OCI-LY7 (cell line): ENCODE results near the gene LHPP. TPM values are rescaled to one million over a fixed set of nuclear protein-coding genes. Genes with fewer than 3 reads are reported as not detected.

Source experiments
- BruUV-seq: library from RNA; stranded (reverse); fragments of 400-500 nt; replicated peaks from 2 replicates; lab custom pipeline; 2021; lab: Mats Ljungman, UMichigan
- CTCF ChIA-PET: fragments of 300-600 bp; sonication (Branson Sonifier 250); formaldehyde crosslinking; loops from one replicate; lab custom pipeline; 2022; ENCODE audit warnings: antibody characterized with exemption; ENCODE audit not compliant: unreplicated experiment; lab: Charles Lee
- POLR2A ChIA-PET: fragments of 300-600 bp; sonication (Branson Sonifier 250); formaldehyde crosslinking; loops from one replicate; lab custom pipeline; 2022; ENCODE audit warnings: antibody characterized with exemption; lab: Charles Lee
- DNase-seq: peaks from one replicate; pipeline ENCODE4 v3.0.0-alpha.2; 2015; ENCODE audit warnings: low spot score
- H2AFZ ChIP-seq: fragments of 200-600 bp; sonication (generic), shearing (Covaris generic); 2 replicates; pipeline ENCODE4 v1.6.1; 2014; ENCODE audit warnings: mild to moderate bottlenecking, antibody characterized with exemption, low read length, moderate library complexity
- H3K27ac ChIP-seq: fragments of 200-600 bp; sonication (generic); 2 replicates; pipeline ENCODE4 v1.5.1; 2014; ENCODE audit warnings: mixed run types, low read depth, mild to moderate bottlenecking, moderate library complexity, low read length, inconsistent platforms; ENCODE audit not compliant: poor library complexity, severe bottlenecking
- H3K36me3 ChIP-seq: fragments of 200-600 bp; sonication (generic); 2 replicates; pipeline ENCODE4 v1.6.1; 2014; ENCODE audit warnings: mild to moderate bottlenecking, antibody characterized with exemption, low read length, moderate library complexity, mixed read lengths; ENCODE audit not compliant: insufficient read depth
- H3K4me1 ChIP-seq: fragments of 200-600 bp; sonication (generic); 2 replicates; pipeline ENCODE4 v1.5.1; 2014; ENCODE audit warnings: mild to moderate bottlenecking, low read length; ENCODE audit not compliant: insufficient read depth, poor library complexity, severe bottlenecking
- H3K4me2 ChIP-seq: fragments of 200-600 bp; sonication (generic); 2 replicates; pipeline ENCODE4 v1.6.1; 2014; ENCODE audit warnings: mild to moderate bottlenecking, low read length
- H3K4me3 ChIP-seq: fragments of 200-600 bp; sonication (generic); 2 replicates; pipeline ENCODE4 v1.5.1; 2014; ENCODE audit warnings: mild to moderate bottlenecking, low read depth, low read length; ENCODE audit not compliant: poor library complexity, severe bottlenecking
- H3K79me2 ChIP-seq: fragments of 200-600 bp; sonication (generic); 2 replicates; pipeline ENCODE4 v1.6.1; 2016; ENCODE audit warnings: low read depth, mild to moderate bottlenecking, low read length, moderate library complexity, mixed read lengths; ENCODE audit not compliant: insufficient read depth
- H3K9me2 ChIP-seq: fragments of 200-600 bp; sonication (generic); 2 replicates; pipeline ENCODE4 v1.6.1; 2016; ENCODE audit warnings: mild to moderate bottlenecking, low read length, mixed read lengths; ENCODE audit not compliant: insufficient read depth
- H3K9me3 ChIP-seq: fragments of 200-600 bp; sonication (generic); 2 replicates; pipeline ENCODE4 v1.6.1; 2014; ENCODE audit warnings: mild to moderate bottlenecking, mixed run types, low read length, mixed read lengths
- H4K20me1 ChIP-seq: fragments of 200-600 bp; sonication (generic); 2 replicates; pipeline ENCODE4 v1.6.1; 2014; ENCODE audit warnings: mild to moderate bottlenecking, antibody characterized with exemption, low read length, moderate library complexity, mixed read lengths; ENCODE audit not compliant: insufficient read depth
- EZH2phosphoT487 ChIP-seq: fragments of 200-600 bp; sonication (generic); IDR thresholded peaks from 2 replicates; pipeline ENCODE4 v1.6.1; 2018; ENCODE audit warnings: low read depth, borderline replicate concordance, mild to moderate bottlenecking, mixed run types, antibody characterized with exemption, low read length, moderate library complexity, mixed read lengths
- intact Hi-C: fragments of 100-400 bp; cut with micrococcal nuclease; formaldehyde crosslinking; loops from one replicate; pipeline ENCODE4 v1.10.0; 2022; ENCODE audit not compliant: unreplicated experiment
- total RNA-seq, 2 experiments: library from RNA; depleted of rRNA in 1 of 2; stranded (reverse); fragments of >200 nt in 1 of 2; shearing (Covaris generic) in 1 of 2; gene quantifications; 2 replicates each; pipeline ENCODE4 v1.2.3, GENCODE V29; 2014 to 2022
- TF ChIP-seq, protein P1 (sequence below): fragments of 200-600 bp; sonication (generic); conservative IDR thresholded peaks from 2 replicates; pipeline ENCODE4 v1.5.1; 2014; ENCODE audit warnings: mild to moderate bottlenecking, antibody characterized with exemption, low read length, moderate library complexity, mixed read lengths

LHPP gene
- total RNA-seq, 2 experiments from 2014 or later, result 30.3 to 65.2 TPM

DNA sequence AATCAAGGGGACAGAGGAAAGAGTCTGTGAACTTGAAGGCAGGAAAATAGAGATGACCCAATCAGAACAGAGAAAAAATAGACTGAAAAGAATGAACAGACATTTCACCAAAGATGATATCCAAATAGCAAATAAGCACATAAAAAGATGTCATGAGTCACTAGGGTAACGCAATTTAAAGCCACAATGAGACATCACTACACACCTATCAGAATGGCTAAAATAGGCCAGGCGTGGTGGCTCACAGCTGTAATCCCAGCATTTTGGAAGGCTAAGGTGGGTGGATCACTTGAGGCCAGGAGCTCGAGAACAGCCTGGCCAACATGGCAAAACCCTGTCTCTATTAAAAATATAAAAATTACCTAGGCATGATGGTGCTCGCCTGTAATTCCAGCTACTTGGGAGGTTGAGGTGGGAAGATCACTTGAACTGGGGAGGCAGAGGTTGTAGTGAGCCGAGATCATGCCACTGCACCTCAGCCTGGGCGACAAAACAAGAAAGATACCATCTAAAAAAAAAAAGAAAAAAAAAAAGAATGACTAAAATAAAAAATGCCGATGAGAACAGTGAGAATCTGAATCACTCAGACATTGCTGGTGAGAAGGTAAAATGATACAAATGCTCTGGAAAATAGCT is 100.9 kb downstream of the LHPP start:
- Histone ChIP-seq H3K9me3 (no peaks in the 10 kb centered on the region), H3K4me2 (no peak overlapping the region), H3K9me2 (no peaks in the 10 kb centered on the region), H3K4me3 (no peak overlapping the region), H3K4me1 (peaks cover 27% of the 10 kb centered on the region), H2AFZ (no peak overlapping the region), H3K27ac (no peak overlapping the region), H3K36me3 (0 out of 2 replicates have a peak, but pooled peaks cover 14% of the 10 kb centered on the region), H4K20me1 (no peaks in the 10 kb centered on the region), H3K79me2 (no peaks in the 10 kb centered on the region)
- BruUV-seq, result no TSS peak
- ChIA-PET POLR2A (interaction anchor here (0.7 to 1.9 kb wide), 5 partner anchors 20 to 100 kb away, joined by 3 to 5 read pairs (median 4); no protein-coding TSS in a partner anchor), CTCF (interaction anchor here (1.1 kb wide), 1 partner anchor 15 kb away, joined by 3 read pairs; no protein-coding TSS in a partner anchor)
- intact Hi-C loops, result no loop called here
- no peak for DNase-seq
- no peak for TF ChIP-seq EZH2phosphoT487
- TF ChIP-seq, protein P1, sequence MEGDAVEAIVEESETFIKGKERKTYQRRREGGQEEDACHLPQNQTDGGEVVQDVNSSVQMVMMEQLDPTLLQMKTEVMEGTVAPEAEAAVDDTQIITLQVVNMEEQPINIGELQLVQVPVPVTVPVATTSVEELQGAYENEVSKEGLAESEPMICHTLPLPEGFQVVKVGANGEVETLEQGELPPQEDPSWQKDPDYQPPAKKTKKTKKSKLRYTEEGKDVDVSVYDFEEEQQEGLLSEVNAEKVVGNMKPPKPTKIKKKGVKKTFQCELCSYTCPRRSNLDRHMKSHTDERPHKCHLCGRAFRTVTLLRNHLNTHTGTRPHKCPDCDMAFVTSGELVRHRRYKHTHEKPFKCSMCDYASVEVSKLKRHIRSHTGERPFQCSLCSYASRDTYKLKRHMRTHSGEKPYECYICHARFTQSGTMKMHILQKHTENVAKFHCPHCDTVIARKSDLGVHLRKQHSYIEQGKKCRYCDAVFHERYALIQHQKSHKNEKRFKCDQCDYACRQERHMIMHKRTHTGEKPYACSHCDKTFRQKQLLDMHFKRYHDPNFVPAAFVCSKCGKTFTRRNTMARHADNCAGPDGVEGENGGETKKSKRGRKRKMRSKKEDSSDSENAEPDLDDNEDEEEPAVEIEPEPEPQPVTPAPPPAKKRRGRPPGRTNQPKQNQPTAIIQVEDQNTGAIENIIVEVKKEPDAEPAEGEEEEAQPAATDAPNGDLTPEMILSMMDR, result no peak

GRCh38 chr10:124563320-124564040 is 101.9 kb downstream of the LHPP start:
- no peaks in the 10 kb centered on the region for H3K9me2 ChIP-seq
- BruUV-seq, result no TSS peak
- ChIA-PET POLR2A (interaction anchor here (0.5 to 1.9 kb wide), 6 partner anchors 19 to 179 kb away, joined by 3 to 5 read pairs (median 4); no protein-coding TSS in a partner anchor), CTCF (no interaction called here)
- no peak for DNase-seq
- no peak overlapping the region for H2AFZ ChIP-seq
- no peaks in the 10 kb centered on the region for H4K20me1 ChIP-seq
- H3K27ac ChIP-seq, result no peak overlapping the region
- H3K4me1 ChIP-seq, result peaks cover 27% of the 10 kb centered on the region
- peak overlapping the region; percentile 18; the same call in 1 of the 2 replicates for H3K4me2 ChIP-seq
- no peak overlapping the region for H3K4me3 ChIP-seq
- H3K9me3 ChIP-seq, result no peaks in the 10 kb centered on the region
- TF ChIP-seq, protein P1, result no peak
- TF ChIP-seq EZH2phosphoT487, result no peak
- intact Hi-C loops, result no loop called here
- no peaks in the 10 kb centered on the region for H3K79me2 ChIP-seq
- 0 out of 2 replicates have a peak, but pooled peaks cover 14% of the 10 kb centered on the region for H3K36me3 ChIP-seq
